Coronary artery (tissue), 2 donors: ENCODE results near the gene TRIM71.

Source experiments
- DNase-seq: peaks from one replicate; pipeline ENCODE4 v3.0.0-alpha.2; 2017; ENCODE audit warnings: low spot score
- H3K27ac ChIP-seq, 2 donors: fragments of 200-600 bp; sonication (generic); one replicate each; pipeline ENCODE4 v1.5.1; 2016 to 2019
- H3K4me3 ChIP-seq: fragments of 200-600 bp; sonication (generic); 2 replicates; pipeline ENCODE4 v1.5.1; 2016; ENCODE audit warnings: mild to moderate bottlenecking, moderate library complexity
- CTCF ChIP-seq: fragments of 200-600 bp; sonication (generic); IDR thresholded peaks from one replicate; pipeline ENCODE4 v1.5.1; 2019; ENCODE audit warnings: antibody characterized with exemption

The TRIM71 gene

GRCh38 chr3:32892625-32893598 lies 75.1 kb downstream of the TRIM71 start:
- no peak for DNase-seq
- no peak overlapping the region for H3K4me3 ChIP-seq
- no peak overlapping the region for H3K27ac ChIP-seq
- no peak for TF ChIP-seq CTCF

- Histone ChIP-seq H3K4me3 (no peak overlapping the region), H3K27ac (no peak overlapping the region)
- no peak for TF ChIP-seq CTCF
- no peak for DNase-seq
Measured at GRCh38 chr3:32894977-32895376, 77.2 kb downstream of the TRIM71 start.

- no peak for TF ChIP-seq CTCF
Measured at GRCh38 chr3:32895701-32896100, 77.9 kb downstream of the TRIM71 start.

GRCh38 chr3:32896143-32896542 lies 78.3 kb downstream of the TRIM71 start:
- DNase-seq = no peak

More at GRCh38 chr3:32895701-32896100, 77.9 kb downstream of the TRIM71 start:
- Histone ChIP-seq H3K27ac (no peak overlapping the region), H3K4me3 (no peak overlapping the region)
- DNase-seq = no peak

GRCh38 chr3:32897001-32897601 lies 79.3 kb downstream of the TRIM71 start:
- H3K27ac ChIP-seq = no peak overlapping the region
- no peak for TF ChIP-seq CTCF
- no peak for DNase-seq
- no peak overlapping the region for H3K4me3 ChIP-seq

More at GRCh38 chr3:32896143-32896542, 78.3 kb downstream of the TRIM71 start:
- Histone ChIP-seq H3K27ac (no peak overlapping the region), H3K4me3 (no peak overlapping the region)
- no peak for TF ChIP-seq CTCF

GRCh38 chr3:32897981-32898623 lies 80.3 kb downstream of the TRIM71 start:
- no peak for DNase-seq
- no peak overlapping the region for H3K4me3 ChIP-seq
- no peak overlapping the region for H3K27ac ChIP-seq
- TF ChIP-seq CTCF = no peak
